CD4-positive, alpha-beta T cell treated with Interleukin-15 for 1 hour (primary cell): Measurements from ENCODE around the gene SCPEP1.

Experiments
- DNase-seq: peaks from one replicate; pipeline ENCODE4 v3.0.0-alpha.2; 2020

SCPEP1 gene

DNA sequence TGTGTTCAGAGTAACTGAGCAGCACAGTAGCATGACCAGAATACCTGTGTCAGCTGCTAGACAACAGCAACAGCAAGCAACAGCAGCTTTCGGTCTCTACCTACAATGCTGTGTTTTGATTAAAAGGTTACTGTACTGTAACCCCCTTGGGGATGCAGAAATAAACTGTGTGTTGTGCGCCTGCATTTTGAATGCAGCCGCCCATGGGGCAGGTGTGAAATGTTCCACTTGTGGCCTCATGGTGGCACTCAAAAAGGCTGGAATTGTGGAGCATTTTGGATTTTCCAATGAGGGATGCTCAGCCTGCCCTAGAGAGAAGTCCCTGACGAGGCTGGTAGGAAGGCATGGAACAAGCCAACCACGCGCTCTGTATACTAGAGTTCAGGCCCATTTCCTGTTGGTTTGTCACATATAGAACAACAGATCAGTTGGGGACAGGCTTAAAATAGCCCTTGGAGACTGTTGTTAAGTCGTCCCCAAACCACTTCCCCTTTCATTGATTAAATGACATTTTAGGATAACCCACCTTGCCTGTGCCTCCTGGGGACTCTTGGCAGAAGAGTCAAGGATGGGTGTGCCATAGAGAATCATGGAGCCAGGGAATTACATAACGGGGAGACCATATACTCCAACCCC lies 27.1 kb downstream of the SCPEP1 start:
- peak; percentile 22 for DNase-seq

DNA sequence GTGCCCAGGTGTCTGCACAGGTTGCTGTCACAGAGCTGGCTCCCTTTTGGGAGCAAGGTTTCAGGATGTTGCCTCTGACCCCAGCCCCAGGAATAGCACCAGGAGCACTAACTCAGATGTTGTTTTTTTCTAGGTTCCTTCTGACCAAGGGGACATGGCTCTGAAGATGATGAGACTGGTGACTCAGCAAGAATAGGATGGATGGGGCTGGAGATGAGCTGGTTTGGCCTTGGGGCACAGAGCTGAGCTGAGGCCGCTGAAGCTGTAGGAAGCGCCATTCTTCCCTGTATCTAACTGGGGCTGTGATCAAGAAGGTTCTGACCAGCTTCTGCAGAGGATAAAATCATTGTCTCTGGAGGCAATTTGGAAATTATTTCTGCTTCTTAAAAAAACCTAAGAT lies 28.1 kb downstream of the SCPEP1 start:
- no peak for DNase-seq

DNA sequence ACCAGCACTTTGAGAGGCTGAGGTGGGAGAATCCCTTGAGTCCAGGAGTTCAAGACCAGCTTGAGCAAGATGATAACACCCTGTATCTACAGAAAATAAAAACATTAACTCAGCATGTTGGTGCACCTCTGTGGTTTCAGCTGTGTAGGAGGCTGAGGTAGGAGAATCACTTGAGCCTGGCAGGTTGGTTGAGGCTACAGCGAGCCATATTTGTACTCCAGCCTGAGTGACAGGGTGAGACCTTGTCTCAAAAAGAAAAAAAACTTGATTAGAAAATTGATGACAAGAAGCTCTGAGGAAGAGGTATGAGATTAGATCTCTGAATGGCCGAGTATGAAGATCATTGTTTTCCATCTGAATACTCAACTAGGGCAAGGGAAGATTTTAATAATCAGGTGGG lies 31.0 kb downstream of the SCPEP1 start:
- DNase-seq: no peak

DNA sequence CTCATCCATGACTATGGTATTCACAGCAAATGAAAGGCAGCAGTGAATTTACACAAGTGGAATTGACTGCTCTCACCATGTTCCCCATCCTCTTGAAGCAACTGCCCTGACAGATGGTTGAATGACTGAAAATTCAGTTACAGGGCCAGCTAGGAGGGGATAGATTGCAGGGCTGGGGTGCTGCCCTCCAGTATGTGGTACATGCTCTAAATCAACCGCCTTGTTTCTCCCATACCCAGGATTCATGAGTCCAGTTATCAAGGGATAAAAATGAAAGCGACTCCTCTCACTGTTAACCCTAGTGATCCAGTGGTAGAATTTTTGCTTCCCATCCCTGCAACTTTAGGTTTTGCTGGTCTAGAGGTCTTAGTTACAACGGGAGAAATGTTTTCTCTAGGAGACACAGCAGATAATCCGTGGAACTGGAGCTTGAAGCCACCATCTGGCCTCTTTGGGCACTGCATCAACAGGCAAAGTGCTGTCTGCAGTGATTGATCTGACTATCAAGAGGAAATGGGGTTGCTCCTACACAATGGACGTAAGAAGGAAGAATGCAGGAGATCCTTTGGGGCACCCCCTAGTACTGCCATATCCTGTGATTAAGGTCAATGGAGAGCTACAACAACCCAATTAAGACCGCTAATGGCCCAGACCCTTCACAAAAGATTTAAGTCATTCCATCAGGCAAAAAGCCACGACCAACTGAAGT lies 32.0 kb downstream of the SCPEP1 start:
- peak; percentile 54 for DNase-seq

DNA sequence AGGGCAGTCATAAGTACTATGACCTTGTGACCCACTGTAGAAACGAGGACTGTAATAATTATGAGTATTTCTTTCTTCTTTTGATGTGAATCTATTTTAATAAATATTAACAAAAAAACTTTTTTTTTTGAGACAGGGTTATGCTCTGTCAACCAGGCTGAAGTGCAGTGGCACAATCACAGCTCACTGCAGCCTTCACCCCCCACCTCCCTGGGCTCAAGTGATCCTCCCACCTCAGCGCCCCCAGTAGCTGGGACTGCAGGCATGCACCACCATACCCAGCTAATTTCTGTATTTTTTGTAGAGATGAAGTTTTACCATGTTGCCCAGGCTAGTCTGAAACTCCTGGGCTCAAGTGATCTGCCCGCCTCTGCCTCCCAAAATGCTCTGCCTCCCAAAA lies 32.6 kb downstream of the SCPEP1 start:
- DNase-seq: no peak

DNA sequence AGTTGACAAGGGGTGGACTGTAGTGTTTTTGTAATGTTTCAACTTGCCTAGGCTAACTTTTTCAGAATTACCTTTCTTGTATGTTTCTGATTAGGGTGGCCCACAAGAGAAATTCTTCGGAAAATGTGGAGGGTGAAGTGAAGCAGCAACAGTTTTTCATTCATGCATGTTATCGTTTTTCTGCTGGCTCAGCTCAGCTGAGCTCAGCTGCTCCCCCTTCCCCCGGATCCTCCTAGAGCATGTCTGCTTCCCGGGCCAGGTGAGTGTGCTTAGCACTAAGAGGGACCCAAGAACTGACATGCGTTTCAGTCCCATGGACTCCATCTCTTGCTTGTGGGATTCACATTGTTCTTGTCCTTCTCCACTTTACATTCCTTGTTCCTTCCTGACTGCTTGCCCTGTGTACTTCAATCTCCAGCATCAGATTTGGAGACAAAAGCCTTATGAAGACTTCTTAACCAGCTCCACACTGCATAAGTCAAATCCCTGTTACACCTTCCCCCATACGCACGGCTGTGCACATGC lies 33.6 kb downstream of the SCPEP1 start:
- DNase-seq: no peak

DNA sequence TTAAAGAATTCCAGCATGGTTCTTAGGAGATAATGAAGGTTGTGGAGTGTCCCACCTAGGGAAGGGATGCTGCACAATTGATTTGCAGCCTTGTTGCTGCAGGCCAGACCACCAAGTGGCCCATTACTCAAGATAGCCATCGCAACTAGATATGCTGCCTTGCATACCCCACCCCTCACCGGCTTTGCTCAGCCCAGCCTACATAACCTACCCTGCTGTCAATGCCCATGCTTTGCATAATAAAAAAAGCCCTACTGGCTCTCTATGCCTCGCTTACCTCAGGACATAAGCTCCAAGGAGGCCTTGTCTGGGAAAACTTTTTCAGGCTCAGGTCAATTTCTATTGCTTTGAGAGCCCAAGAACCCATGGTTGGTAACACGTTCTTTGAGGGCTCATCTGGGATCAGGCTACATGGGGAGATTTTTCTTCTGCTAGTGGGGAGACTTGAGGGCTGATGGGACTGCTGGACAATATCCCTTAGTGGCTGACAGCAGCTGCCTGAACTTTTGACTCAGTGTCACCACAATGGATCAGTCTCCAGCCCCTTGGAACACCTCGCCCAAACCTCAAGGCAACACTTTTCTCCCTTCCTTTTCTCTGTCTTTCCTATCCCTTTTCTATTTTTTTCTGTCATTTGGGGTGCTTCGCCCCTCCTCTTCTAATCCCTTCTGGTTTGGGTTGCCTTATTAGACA lies 38.3 kb downstream of the SCPEP1 start:
- DNase-seq: no peak

DNA sequence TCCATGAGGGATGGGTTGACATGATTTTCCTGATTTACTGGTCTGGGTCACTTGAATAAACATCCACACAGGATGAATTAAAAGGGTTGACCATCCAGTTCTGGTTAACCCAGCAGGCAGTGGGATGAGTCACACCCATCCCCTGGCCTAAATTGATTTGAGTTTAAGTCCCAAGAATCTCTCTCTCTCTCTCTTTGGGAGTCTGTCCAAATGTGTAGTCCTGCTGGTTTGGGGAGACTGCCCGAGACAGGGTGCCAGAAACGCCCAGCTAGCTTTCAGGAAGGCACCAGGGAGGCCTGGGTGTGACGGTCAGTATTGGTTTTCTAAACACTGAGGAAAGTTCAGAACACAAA lies 38.8 kb downstream of the SCPEP1 start:
- no peak for DNase-seq

DNA sequence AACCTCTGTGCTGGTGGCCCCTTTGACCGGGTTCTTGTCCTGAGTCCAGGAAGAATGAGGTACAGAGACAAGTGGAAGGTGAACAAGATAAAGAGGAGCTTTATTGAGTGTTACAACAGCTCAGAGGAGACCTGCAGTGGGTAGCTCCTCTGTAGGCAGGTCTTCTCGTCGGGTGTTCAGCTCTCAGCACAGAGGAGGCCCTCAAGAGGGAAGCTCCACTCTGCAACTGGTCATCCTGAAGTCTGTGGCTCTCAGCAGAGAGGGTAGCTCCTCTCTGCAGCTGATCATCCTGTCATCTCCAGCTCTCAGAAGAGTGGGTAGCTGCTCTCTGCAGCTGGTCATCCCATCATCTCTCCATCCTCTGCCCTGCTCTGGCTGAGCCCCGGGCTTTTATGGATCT lies 39.7 kb downstream of the SCPEP1 start:
- DNase-seq: no peak

DNA sequence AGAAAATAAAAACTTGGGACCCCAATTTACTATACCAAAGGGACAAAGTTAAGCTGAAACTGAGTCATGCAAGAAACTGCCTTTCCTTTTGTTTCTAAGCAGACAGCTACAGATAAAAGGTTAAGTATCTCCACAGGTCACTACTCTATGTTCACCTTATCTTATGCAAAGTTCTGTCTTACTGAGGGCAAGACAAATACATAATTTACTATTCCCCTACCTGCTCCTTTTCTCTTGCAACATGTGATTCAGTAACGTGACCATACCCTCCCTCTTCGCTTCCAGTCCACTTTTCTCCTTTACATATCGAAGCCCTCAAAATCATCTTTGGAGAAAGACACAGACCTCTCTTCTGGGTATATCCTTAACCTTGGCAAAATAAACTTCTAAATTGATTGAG lies 42.3 kb downstream of the SCPEP1 start:
- no peak for DNase-seq

DNA sequence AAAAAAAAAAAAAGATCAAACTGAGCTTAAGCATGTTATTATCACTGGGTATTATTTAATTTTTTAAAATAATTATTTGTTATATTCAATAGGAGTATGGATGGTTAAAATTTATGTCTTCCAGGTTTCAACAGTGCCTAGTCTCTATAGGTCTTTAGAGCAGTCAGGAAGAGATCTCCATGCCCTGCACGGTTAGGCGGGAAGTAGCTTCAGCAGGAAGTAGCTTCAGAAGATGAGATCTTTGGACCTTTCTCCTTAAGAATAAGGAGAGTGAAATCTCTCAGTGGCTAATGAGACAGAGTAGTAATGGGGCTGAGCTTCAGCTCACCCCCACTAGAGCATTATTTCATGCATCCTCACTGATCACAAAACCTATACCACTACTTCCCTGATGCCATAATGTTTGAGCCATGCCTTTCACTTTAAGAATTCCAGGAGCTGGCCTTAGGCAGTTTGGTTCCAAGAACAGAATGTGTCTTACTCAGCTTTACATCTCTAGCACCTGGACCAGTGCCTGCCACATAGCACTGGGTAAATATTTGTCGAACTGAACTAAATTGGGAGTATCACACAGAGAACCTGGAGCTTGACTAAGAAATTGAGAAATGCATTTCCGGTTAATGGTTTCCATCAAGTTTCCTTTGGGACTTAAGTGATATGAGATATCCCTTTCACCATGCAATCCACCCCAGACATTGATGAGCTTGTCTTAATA lies 43.5 kb downstream of the SCPEP1 start:
- DNase-seq: no peak

DNA sequence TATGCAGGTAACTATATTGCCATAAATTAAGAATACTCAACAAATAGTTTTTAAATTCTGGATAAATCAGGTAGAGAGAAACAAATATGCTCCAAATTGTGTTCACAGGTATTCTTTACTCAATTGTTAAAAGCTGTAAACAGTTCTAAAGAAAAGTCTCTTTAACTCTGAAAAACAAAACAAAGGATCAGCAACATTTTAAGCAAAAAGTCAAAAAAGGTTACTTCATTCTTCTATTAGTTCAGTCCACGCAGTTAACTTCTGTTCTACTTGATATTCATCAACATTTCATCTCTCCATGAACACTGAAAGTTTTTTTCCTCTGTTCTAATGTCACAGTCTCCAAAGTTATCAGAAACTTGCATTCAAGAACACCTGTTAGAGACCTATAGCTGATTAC lies 47.9 kb downstream of the SCPEP1 start:
- DNase-seq: no peak

DNA sequence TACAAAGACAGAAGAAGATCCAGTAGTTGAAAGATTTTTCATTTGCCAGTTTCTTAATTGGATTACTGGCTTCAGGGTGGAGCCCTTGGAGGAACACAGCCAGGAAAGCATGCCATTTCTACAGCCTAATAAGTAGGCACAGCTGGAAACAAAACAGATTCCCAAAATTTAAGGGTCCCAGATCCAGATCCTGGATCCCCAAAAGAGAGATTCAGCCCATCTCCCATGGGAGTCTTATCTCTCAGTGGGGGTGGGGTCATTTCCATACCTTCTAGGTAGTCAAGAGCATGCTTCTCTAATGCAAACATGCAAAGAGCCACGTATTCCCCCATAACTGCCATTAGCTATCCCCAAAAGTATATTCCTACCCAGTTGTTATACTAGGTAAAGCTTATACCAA lies 49.9 kb downstream of the SCPEP1 start:
- no peak for DNase-seq

DNA sequence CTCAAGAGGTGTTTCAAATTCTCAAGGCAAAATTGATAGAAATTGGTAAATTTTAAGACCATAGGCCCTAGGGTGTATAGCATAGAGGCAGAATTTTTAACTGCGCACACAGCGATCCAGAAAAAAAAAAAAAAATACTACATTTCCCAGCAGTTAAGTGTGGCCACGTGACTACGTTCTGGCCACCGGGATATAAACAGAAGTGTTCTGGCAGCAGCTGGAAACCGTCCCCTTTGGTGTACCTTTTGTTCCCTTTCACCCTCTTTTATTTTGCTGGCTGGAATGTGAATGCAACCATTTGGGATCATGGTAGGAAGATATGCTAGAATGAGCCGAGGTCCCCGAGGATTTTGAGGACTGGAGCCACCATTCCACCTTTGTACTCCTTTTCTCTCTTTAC lies 54.4 kb downstream of the SCPEP1 start:
- DNase-seq: no peak

DNA sequence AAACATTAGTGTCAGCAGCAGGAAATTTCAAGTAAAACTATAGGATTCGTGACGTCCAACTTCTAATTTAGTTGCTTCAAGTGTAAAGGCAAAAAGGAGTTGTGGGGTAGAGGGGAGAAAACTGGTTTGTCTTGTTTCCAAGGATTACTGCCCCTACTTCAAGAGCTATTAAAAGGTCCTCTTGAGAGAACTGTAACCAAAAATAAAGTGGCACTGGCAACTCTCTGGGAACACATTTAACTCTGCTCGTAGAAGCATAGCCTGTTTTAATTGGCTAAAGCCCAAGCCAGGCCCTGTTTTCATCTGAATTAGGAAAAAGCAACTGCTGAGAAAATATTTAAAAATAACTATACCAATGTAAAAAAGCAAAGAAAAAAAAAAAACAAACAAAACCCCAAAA lies 55.4 kb downstream of the SCPEP1 start:
- no peak for DNase-seq

DNA sequence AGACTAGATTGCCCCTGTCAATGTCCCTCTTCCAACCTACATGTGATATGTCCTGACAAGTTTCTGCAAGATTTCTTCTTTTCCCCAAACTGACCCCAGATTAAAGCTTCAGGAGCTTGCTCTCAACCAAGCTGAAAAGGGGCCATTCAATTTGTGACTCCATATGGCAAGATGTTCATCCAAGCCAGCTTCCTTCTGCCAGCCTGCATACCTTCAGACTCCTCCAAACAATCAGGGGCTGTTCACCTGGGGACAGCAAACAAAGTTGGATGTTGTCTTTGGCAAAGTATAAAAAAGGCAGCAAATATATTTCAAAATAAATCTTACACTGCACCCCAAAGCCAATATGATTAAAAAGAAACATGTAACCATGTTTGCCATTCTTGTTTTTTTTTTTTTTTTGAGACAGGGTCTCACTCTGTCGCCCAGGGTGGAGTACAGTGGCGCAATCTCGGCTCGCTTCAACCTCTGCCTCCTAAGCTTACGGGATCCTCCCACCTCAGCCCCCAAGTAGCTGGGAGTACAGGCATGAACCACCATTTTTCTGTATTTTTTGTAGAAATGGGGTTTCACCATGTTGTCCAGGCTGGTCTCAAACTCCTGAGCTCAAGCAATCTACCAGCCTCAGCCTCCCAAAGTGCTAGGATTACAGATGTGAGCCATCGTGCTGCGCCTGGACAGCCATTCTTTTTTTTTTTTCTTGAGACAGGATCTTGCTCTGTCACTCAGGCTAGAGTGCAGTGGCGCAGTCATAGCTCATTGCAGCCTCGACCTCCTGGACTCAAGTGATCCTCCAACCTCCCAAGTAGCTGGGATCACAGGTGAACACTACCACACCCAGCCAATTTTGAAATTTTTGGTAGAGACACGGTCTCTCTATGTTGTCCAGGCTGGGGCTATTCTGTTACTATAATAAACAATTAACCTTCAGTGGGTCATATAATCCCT lies 57.1 kb downstream of the SCPEP1 start:
- DNase-seq: no peak

DNA sequence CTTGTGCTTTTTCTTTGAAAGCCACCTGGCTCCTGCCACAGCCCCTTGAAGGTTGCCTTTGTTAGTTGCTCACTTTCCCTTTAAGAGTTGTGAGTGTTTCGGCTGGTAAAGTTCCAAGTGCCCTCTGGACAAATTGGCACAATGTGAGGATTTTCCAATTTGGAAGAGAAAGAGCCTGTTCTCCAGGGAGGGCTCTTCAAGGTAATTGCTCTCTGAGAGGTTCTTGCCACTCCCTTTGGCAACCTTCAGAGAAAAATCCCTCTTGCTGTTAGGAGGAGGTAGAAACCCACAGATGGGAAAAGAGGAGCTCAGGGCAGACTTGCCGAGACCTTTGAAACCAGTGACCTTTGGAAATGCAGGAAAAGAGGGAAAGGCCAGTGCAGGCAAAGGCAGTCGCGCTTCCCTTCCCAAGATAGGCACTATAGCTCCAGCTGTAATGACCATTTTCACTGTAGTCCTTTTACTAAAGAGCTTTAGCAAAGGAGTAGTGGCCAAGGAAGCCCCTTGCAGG lies 58.1 kb downstream of the SCPEP1 start:
- DNase-seq: no peak

DNA sequence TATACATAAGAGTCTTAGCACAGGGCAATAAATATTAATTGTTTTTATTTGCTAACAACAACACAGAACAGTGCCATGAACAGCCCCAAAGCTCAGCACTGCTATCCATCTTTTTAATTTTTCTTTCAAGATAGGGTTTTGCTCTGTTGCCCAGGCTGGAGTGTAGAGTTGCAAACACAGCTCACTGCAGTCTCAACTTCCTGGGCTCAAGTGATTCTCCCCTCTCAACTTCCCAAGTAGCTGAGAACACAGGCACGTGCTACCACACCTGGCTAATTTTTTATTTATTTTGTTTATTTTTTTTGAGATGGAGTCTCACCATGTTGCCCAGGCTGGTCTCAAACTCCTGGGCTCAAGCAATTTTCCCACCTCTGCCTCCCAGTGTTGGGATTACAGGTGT lies 59.5 kb downstream of the SCPEP1 start:
- DNase-seq: no peak

DNA sequence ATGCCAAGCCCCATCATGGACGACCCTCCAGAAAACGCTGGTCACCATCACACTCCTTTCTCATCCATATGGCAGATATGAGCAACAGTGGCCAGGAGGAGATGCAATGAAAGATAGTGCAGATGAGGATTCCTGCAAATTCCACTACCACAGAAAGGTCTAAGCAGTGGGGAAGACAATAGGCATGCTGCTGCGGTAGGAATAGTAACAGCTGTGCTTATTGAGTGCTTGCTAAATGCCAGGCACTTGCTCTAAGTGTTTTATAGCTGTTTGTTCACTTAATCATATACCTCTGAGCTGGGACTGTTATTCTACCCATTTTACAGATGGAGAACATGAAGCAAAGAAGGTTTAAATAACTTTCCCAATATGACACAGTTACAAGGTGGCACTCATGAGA lies 60.6 kb downstream of the SCPEP1 start:
- DNase-seq: no peak

DNA sequence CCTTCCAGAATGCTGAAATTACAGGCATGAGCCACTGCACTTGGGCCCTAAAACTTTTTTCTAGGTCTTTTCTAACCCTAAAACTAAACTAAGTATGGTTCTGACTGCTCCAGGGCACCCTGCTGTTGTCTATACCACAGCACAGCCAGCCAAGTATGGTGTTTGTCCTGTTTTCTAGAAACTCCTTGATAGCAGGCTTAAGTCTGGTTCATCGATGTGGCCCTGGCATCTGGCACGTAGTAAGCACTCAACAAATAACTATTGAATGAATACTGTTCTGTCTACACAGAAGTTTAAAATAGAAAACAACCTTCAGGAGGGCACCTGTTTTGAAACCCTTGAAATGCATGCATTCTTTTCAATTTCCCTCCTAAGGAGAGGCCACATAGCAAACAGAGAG lies 62.6 kb downstream of the SCPEP1 start:
- no peak for DNase-seq

DNA sequence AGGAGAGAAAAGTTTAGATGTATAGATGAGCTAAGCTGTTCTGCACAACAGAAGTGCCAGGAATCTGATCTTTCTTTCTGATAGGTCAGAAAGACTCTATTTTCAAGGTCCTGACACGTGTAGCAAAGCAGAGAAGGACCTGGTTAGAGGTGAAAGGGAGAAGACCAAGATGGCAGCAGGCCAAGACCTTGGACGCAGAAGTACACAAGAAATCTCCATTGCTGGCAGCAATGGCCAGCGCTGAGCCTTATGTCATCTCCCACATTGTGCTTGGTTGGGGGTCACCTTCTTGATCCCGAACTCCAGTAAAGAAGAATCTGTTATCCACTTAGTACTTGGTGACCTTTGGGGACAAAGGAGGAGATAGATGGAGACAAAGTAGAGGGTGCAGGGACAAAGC lies 65.3 kb downstream of the SCPEP1 start:
- no peak for DNase-seq
